A673 (cell line): Measurements from ENCODE around the gene TAS1R2.

ENCODE experiments used
- CTCF ChIP-seq: fragments of 300-800, 200-600 bp; sonication (generic); conservative IDR thresholded peaks from 2 replicates; pipeline ENCODE4 v1.5.1; 2017; ENCODE audit warnings: low read depth, mild to moderate bottlenecking, antibody characterized with exemption, low read length, moderate library complexity, mixed read lengths
- EZH2 ChIP-seq: fragments of 200-600 bp; sonication (generic); IDR thresholded peaks from 2 replicates; pipeline ENCODE4 v1.6.1; 2017; ENCODE audit warnings: borderline replicate concordance, low read depth, mild to moderate bottlenecking, mixed read lengths, antibody characterized with exemption, low read length; ENCODE audit not compliant: poor library complexity, severe bottlenecking

DNA sequence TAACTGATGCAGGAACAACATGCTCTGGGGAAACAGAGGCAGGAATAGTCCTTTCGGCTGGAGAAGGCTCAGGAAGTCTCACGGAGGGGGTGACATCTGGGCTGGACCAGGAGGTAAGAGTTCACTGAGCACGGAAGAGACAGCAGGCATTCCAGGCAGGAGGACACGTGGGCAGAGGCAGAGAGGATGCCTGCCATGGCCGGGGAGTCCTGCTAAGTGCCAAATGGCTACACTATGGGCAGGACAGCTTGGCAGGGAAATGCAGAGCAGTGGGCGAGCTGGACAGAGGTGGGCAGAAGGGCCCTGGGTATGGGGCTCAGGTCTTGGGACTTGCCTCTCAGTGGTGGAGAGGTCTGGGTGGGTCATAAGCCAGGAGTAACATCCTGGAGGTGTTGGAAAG lies 25.3 kb upstream of the TAS1R2 start:
- no peak for TF ChIP-seq CTCF
- TF ChIP-seq EZH2 = no peak
